Mucosa of descending colon (tissue), 3 donors: ENCODE data around the gene TMIE. TPM values are rescaled to one million over a fixed set of nuclear protein-coding genes. Genes with fewer than 3 reads are reported as not detected.

Experiments
- ATAC-seq: fragments of 200-7000 bp; cut with Tn5 transposase; one replicate; pipeline ENCODE4 v1.9.1; 2020; ENCODE audit warnings: mild to moderate bottlenecking, moderate library complexity
- DNase-seq, 3 donors: peaks; one replicate each; pipeline ENCODE4 v3.0.0-alpha.2; 2020
- H3K36me3 ChIP-seq: fragments of 200-600 bp; one replicate; pipeline ENCODE4 v1.8.0; 2021; ENCODE audit warnings: low read depth, mild to moderate bottlenecking
- H3K4me1 ChIP-seq: fragments of 200-600 bp; one replicate; pipeline ENCODE4 v1.8.0; 2021; ENCODE audit warnings: low read depth, mild to moderate bottlenecking
- H3K4me3 ChIP-seq: fragments of 200-600 bp; one replicate; pipeline ENCODE4 v1.8.0; 2021; ENCODE audit warnings: mild to moderate bottlenecking
- H3K9me3 ChIP-seq: fragments of 200-600 bp; one replicate; pipeline ENCODE4 v1.8.0; 2021; ENCODE audit warnings: mild to moderate bottlenecking
- CTCF ChIP-seq: fragments of 200-600 bp; IDR thresholded peaks from one replicate; pipeline ENCODE4 v1.8.0; 2022; ENCODE audit warnings: antibody characterized with exemption, mild to moderate bottlenecking
- intact Hi-C, 2 donors: fragments of 100-400 bp; cut with DNase I in 1 of 2; cut with micrococcal nuclease in 1 of 2; formaldehyde crosslinking; loops; one replicate each; pipeline versions ENCODE4 v1.11.0 to v1.11.1; 2022; cut with DNase I, micrococcal nuclease
- long read RNA-seq, 2 donors: library from polyadenylated mRNA; unstranded; transcript quantifications; one replicate each; pipeline ENCODE4 v2.0.0, GENCODE V29; 2019 to 2021
- total RNA-seq, 3 donors: library from RNA; stranded (reverse); fragmentation: NEBNext Ultra II Directional in 2 of 3; extraction: Animal tissue kit (Norgen Biotek cat#: 25700) in 2 of 3; gene quantifications; one replicate each; pipeline versions ENCODE4 v1.2.1 to v1.2.4, GENCODE V29; 2021 to 2023
- donor health status: DM: no; HTN: no; CAD: no; lungs with moderate emphysema.
- donor health status: DM: no; HTN: no; CAD: no.
- donor health status: DM: no; HTN: yes; CAD: no.

Gene TMIE, protein sequence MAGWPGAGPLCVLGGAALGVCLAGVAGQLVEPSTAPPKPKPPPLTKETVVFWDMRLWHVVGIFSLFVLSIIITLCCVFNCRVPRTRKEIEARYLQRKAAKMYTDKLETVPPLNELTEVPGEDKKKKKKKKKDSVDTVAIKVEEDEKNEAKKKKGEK
- 1 to 10 TPM in 1 of 3 donors, under 1 TPM in 1, not detected in 1; 0.23 to 1.1 TPM for total RNA-seq
- long read RNA-seq, donor 1, partial matches to known transcripts = 0 of 4 reads
- long read RNA-seq, donor 1, other reads (novel, unspliced or antisense) = 0 of 4 reads
- long read RNA-seq, donor 2, partial matches to known transcripts = 1 of 1 reads
- long read RNA-seq, donor 2, other reads (novel, unspliced or antisense) = 0 of 1 reads

DNA sequence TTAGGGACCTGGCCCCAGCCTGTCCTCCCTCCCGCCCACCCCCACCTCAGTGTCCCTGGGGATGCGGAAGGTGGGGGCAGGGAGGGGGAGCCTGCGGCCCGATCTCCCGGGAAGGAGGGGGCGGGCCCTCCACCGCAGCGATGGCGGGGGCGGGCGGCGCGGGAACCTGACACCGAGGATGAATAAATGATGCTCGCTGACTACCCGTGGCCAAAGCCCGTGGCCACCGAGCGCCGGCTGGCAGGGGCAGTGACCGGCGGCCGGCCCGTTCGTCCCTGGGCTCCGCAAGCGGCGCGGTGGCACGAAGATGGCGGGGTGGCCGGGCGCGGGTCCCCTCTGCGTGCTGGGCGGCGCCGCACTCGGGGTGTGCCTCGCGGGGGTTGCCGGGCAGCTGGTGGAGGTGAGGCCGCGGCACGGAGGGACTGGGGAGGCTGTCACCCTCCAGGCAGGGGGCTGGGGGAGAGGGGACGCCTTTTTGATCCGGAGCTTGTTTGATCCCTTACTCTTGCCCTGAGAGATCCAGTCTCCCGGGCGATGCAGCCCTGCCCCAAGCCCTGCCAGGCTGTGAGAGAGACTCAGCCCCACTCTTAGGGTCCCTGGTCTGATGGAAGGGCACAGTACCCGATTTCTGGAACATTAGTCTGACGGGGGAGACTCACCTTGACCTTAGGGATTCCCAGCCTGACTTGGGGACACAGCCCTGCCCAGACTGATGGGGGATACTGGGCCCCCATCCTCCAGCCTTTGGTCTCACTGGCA is at the start of gene TMIE:
TSS of gene TMIE (plus strand) at position 212 of the 759 bp plus-strand sequence. CDS start at position 308, 96 bp downstream.
- intact Hi-C loops = loop anchor here (10.0 kb wide), 3 partner anchors 143 to 293 kb away; no protein-coding TSS in a partner anchor
- no peaks in the 10 kb centered on the region for H3K36me3 ChIP-seq
- no peaks in the 10 kb centered on the region for H3K4me1 ChIP-seq
- H3K9me3 ChIP-seq = no peaks in the 10 kb centered on the region
- DNase-seq = peak in 1 of 3 donors; percentile 38
- H3K4me3 ChIP-seq = no peak within 1 kb of the TSS
- TF ChIP-seq CTCF = no peak
- ATAC-seq = no peak

DNA sequence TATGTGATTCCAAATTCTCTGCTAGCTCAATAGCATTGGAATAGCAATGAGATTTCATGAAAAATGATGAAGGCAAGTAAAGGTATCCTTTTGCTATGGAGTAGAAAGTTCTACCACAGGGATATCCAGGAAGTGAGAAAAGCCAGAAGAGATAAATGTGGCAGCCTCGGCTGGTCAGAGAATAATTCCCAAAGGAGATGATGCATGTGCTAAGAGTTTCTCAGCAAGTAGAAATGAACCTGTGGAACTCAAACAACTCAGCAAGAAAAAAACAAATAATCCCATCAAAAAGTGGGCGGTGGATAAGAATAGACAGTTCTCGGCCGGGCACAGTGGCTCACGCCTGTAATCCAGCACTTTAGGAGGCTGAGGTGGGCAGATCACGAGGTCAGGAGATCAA is 45.9 kb upstream of the TMIE start:
- ATAC-seq (no peak), DNase-seq (no peak)
- Histone ChIP-seq H3K36me3 (no peaks in the 10 kb centered on the region), H3K4me3 (no peak overlapping the region), H3K9me3 (no peaks in the 10 kb centered on the region), H3K4me1 (no peaks in the 10 kb centered on the region)
- intact Hi-C loops = no loop called here
- no peak for TF ChIP-seq CTCF

DNA sequence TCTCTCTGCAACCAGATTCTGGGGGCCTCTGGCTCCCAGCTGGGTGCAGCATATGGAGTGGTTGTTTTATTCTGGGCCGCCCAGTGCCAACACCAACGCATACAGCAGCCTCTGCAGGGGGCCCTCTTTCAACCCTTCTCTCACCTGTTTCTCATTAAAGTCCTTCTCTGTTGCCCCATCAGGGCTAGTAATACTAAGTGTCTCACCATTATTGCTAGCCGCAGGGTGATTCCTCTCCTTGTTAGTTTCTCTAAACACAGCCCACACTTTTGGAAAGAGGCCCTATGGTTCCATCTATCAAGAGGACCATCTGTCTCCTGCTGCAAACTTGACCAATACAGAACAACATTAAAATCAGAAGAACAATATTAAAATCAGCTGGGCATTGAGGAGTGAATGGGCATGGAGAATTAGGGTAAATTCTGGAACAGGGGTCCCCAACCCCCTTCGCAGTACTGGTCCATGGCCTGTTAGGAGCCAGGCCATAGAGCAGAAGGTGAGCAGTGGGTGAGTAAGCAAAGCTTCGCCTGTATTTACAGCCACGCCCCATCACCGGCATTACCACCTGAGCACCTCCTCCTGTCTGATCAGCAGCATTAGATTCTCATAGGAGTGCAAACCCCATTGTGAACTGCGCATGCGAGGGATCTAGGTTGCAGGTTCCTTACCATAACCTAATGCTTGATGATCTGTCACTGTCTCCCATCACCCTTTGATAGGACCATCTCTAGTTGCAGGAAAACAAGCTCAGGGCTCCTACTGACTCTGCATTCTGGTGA is 44.2 kb upstream of the TMIE start:
- DNase-seq = no peak
- Histone ChIP-seq H3K9me3 (no peaks in the 10 kb centered on the region), H3K4me3 (no peak overlapping the region), H3K4me1 (no peaks in the 10 kb centered on the region), H3K36me3 (no peaks in the 10 kb centered on the region)
- intact Hi-C loops = no loop called here
- no peak for TF ChIP-seq CTCF
- peak; percentile 25 for ATAC-seq

GRCh38 chr3:46659285-46659684 is 41.9 kb upstream of the TMIE start:
- H3K9me3 ChIP-seq = no peaks in the 10 kb centered on the region
- ATAC-seq (no peak), DNase-seq (no peak)
- no peaks in the 10 kb centered on the region for H3K36me3 ChIP-seq
- no peaks in the 10 kb centered on the region for H3K4me1 ChIP-seq
- TF ChIP-seq CTCF = no peak
- intact Hi-C loops = no loop called here
- H3K4me3 ChIP-seq = no peak overlapping the region

GRCh38 chr3:46660003-46660402 is 41.2 kb upstream of the TMIE start:
- no peaks in the 10 kb centered on the region for H3K36me3 ChIP-seq
- no peaks in the 10 kb centered on the region for H3K9me3 ChIP-seq
- H3K4me1 ChIP-seq = no peaks in the 10 kb centered on the region
- H3K4me3 ChIP-seq = no peak overlapping the region
- no peak for DNase-seq
- no peak for TF ChIP-seq CTCF
- peak; percentile 14 for ATAC-seq
- intact Hi-C loops = no loop called here
